HCT116 (cell line): ENCODE results near the gene GPR27. TPM values are rescaled to one million over a fixed set of nuclear protein-coding genes. Genes with fewer than 3 reads are reported as not detected.

Source experiments
- ATAC-seq: fragments of 200-7000 bp; cut with Tn5 transposase; 2 replicates; pipeline ENCODE4 v1.9.1; 2020; ENCODE audit warnings: mild to moderate bottlenecking, moderate library complexity
- BruUV-seq: library from RNA; stranded (reverse); fragments of 400-500 nt; replicated peaks from 2 replicates; lab custom pipeline; 2021; lab: Mats Ljungman, UMichigan
- CTCF ChIA-PET: fragments of 300-600 bp; sonication (Branson Sonifier 250); formaldehyde crosslinking; loops from one replicate; lab custom pipeline; 2021; ENCODE audit warnings: antibody characterized with exemption; lab: Charles Lee
- POLR2A ChIA-PET: fragments of 300-600, 350-600 bp; sonication (Branson Sonifier 250); formaldehyde crosslinking; loops from one replicate; lab custom pipeline; 2021; ENCODE audit warnings: antibody characterized with exemption; lab: Charles Lee
- RAD21 ChIA-PET, 2 experiments: fragments of 300-600 bp; sonication (Branson Sonifier 250); formaldehyde crosslinking; loops; one replicate each; lab custom pipeline; 2023; ENCODE audit warnings: low total read pairs in 2 of 2; ENCODE audit not compliant: uncharacterized antibody in 2 of 2, unreplicated experiment in 2 of 2, low non-redundant PET in 1 of 2; lab: Charles Lee
- DNase-seq: peaks from one replicate; pipeline ENCODE4 v3.0.0-alpha.2; 2010; ENCODE audit warnings: low read depth, low spot score
- H2AFZ ChIP-seq: fragments of 200-600 bp; shearing (Covaris generic), sonication (generic); 2 replicates; pipeline ENCODE4 v1.6.1; 2017; ENCODE audit warnings: low read depth, mixed run types, mixed read lengths, antibody characterized with exemption, low read length; ENCODE audit not compliant: poor library complexity, severe bottlenecking
- H3K27ac ChIP-seq: 2 replicates; pipeline ENCODE4 v1.5.1; 2012; ENCODE audit warnings: low read depth, low read length
- H3K27me3 ChIP-seq: fragments of 200-600 bp; sonication (generic); 2 replicates; pipeline ENCODE4 v1.6.1; 2016; ENCODE audit warnings: mixed run types, low read length, mixed read lengths; ENCODE audit not compliant: insufficient read depth
- H3K36me3 ChIP-seq, 2 experiments: fragments of 200-500 bp in 1 of 2; fragments of 200-600 bp in 1 of 2; sonication (Bioruptor generic) in 1 of 2; sonication (generic) in 1 of 2; 2 replicates each; pipeline versions ENCODE4 v1.5.1 to v1.6.1; 2014 to 2016; ENCODE audit warnings: low read length in 2 of 2, inconsistent platforms in 1 of 2, mixed read lengths in 1 of 2, mixed run types in 1 of 2; ENCODE audit not compliant: insufficient read depth in 2 of 2, control insufficient read depth in 1 of 2
- H3K4me1 ChIP-seq, 2 experiments: fragments of 200-600 bp in 1 of 2; sonication (generic) in 1 of 2; 2 replicates each; pipeline versions ENCODE4 v1.5.1 to v1.6.1; 2012 to 2017; ENCODE audit warnings: low read length in 2 of 2, inconsistent platforms in 1 of 2, mild to moderate bottlenecking in 1 of 2, mixed read lengths in 1 of 2, mixed run types in 1 of 2, moderate library complexity in 1 of 2; ENCODE audit not compliant: insufficient read depth in 2 of 2, control insufficient read depth in 1 of 2
- H3K4me2 ChIP-seq: fragments of 200-600 bp; sonication (generic); 2 replicates; pipeline ENCODE4 v1.6.1; 2017; ENCODE audit warnings: mixed run types, low read length, mixed read lengths
- H3K4me3 ChIP-seq, 2 experiments: fragments of 200-600 bp in 1 of 2; sonication (generic) in 1 of 2; replicated peaks in 1 of 2; 2 replicates each; pipeline ENCODE4 v1.5.1; 2011 to 2016; ENCODE audit warnings: low read length in 2 of 2, control low read depth in 1 of 2, low read depth in 1 of 2, mild to moderate bottlenecking in 1 of 2, mixed read lengths in 1 of 2, mixed run types in 1 of 2
- H3K79me2 ChIP-seq: fragments of 200-600 bp; sonication (generic); 2 replicates; pipeline ENCODE4 v1.6.1; 2017; ENCODE audit warnings: mild to moderate bottlenecking, mixed run types, low read length, moderate library complexity, mixed read lengths; ENCODE audit not compliant: insufficient read depth
- H3K9ac ChIP-seq: fragments of 200-600 bp; sonication (generic); 2 replicates; pipeline ENCODE4 v1.6.1; 2016; ENCODE audit warnings: low read length, mixed read lengths
- H3K9me2 ChIP-seq: fragments of 200-600 bp; sonication (generic), shearing (Covaris generic); 2 replicates; pipeline ENCODE4 v1.6.1; 2017; ENCODE audit warnings: mixed run types, mild to moderate bottlenecking, moderate library complexity; ENCODE audit not compliant: insufficient read depth
- H3K9me3 ChIP-seq, 2 experiments: fragments of 200-500 bp in 1 of 2; fragments of 200-600 bp in 1 of 2; sonication (Bioruptor generic) in 1 of 2; sonication (generic) in 1 of 2; 2 replicates each; pipeline ENCODE4 v1.6.1; 2014 to 2017; ENCODE audit warnings: low read length in 2 of 2, mixed read lengths in 2 of 2, inconsistent platforms in 1 of 2, low read depth in 1 of 2, mild to moderate bottlenecking in 1 of 2, mixed run types in 1 of 2, moderate library complexity in 1 of 2; ENCODE audit not compliant: control insufficient read depth in 1 of 2, insufficient read depth in 1 of 2
- H4K20me1 ChIP-seq: fragments of 200-600 bp; sonication (generic), shearing (Covaris generic); 2 replicates; pipeline ENCODE4 v1.6.1; 2017; ENCODE audit warnings: mixed run types, mild to moderate bottlenecking, moderate library complexity; ENCODE audit not compliant: insufficient read depth
- CEBPB ChIP-seq: IDR thresholded peaks from 2 replicates; pipeline ENCODE4 v1.6.1; 2012; ENCODE audit warnings: low read depth
- CTCF ChIP-seq, 3 experiments: fragments of 200-600 bp in 1 of 3; sonication (generic) in 1 of 3; IDR thresholded peaks in 2 of 3; conservative IDR thresholded peaks in 1 of 3; 2 replicates each; pipeline ENCODE4 v1.5.1; 2012 to 2017; ENCODE audit warnings: low read depth in 2 of 3, low read length in 2 of 3, antibody characterized with exemption in 1 of 3, borderline replicate concordance in 1 of 3, control low read depth in 1 of 3, mild to moderate bottlenecking in 1 of 3, mixed read lengths in 1 of 3, mixed run types in 1 of 3, moderate library complexity in 1 of 3; ENCODE audit not compliant: insufficient read depth in 1 of 3
- EGR1 ChIP-seq: IDR thresholded peaks from 2 replicates; pipeline ENCODE4 v1.6.1; 2012; ENCODE audit warnings: low read depth
- ELF1 ChIP-seq: IDR thresholded peaks from 2 replicates; pipeline ENCODE4 v1.6.1; 2012; ENCODE audit warnings: low read depth, borderline replicate concordance
- EZH2 ChIP-seq: fragments of 200-600 bp; sonication (generic); IDR thresholded peaks from 2 replicates; pipeline ENCODE4 v1.6.1; 2017; ENCODE audit warnings: antibody characterized with exemption, mixed run types
- POLR2AphosphoS5 ChIP-seq: IDR thresholded peaks from 2 replicates; pipeline ENCODE4 v1.6.1; 2011; ENCODE audit warnings: mild to moderate bottlenecking, low read depth, low read length, moderate library complexity
- RAD21 ChIP-seq: IDR thresholded peaks from 2 replicates; pipeline ENCODE4 v1.6.1; 2012; ENCODE audit warnings: low read depth, mild to moderate bottlenecking
- REST ChIP-seq: IDR thresholded peaks from 2 replicates; pipeline ENCODE4 v1.6.1; 2012; ENCODE audit warnings: low read depth
- SIN3A ChIP-seq: IDR thresholded peaks from 2 replicates; pipeline ENCODE4 v1.6.1; 2012; ENCODE audit warnings: low read depth
- TCF7L2 ChIP-seq: IDR thresholded peaks from 2 replicates; pipeline ENCODE4 v1.7.0; 2011; ENCODE audit warnings: borderline replicate concordance, inconsistent platforms; ENCODE audit not compliant: insufficient read depth, insufficient read length; ENCODE audit errors: extremely low read depth
- YY1 ChIP-seq: IDR thresholded peaks from 2 replicates; pipeline ENCODE4 v1.6.1; 2011; ENCODE audit warnings: low read length, low read depth, moderate library complexity, mild to moderate bottlenecking; ENCODE audit not compliant: insufficient replicate concordance; ENCODE audit errors: extremely low read depth
- ZNF274 ChIP-seq: fragments of 200-500 bp; sonication (Bioruptor generic); IDR thresholded peaks from 2 replicates; pipeline ENCODE4 v1.6.1; 2014; ENCODE audit warnings: mild to moderate bottlenecking, low read depth, low read length, inconsistent platforms
- intact Hi-C: fragments of 100-400 bp; cut with micrococcal nuclease; formaldehyde crosslinking; loops from 2 replicates; pipeline ENCODE4 v1.10.0; 2022
- total RNA-seq: library from RNA; stranded (reverse); gene quantifications from one replicate; pipeline ENCODE4 v1.2.1, GENCODE V29; 2021; ENCODE audit not compliant: unreplicated experiment
- TF ChIP-seq, protein P1 (sequence below): IDR thresholded peaks from 2 replicates; pipeline ENCODE4 v1.6.1; 2012
- TF ChIP-seq, protein P2 (sequence below): IDR thresholded peaks from 2 replicates; pipeline ENCODE4 v1.6.1; 2012

The GPR27 gene
- total RNA-seq, 1 experiment from 2014 or later: not detected

DNA sequence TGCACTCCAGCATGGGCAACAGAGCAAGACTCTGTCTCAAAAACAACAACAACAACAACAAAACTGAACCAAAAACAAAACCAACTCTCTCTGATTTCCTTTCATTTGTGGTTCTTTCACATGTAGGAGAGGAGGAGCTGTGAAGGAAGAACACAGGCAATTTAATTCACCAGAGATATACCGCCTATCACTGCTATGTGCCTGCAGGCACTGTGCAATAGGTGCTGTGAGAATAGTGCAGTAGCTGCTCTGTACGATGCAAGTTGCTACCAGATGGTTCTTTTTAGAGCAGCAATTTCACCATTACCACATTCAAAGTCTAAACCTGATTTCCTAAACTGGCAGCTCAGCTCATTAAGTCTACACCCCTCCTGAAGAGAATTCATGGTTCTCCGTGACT is 42.6 kb downstream of the GPR27 start:
- ChIA-PET POLR2A (no interaction called here), RAD21 (no interaction called here), CTCF (no interaction called here)
- H3K9me2 ChIP-seq: no peaks in the 10 kb centered on the region
- no peaks in the 10 kb centered on the region for H3K4me1 ChIP-seq
- DNase-seq (no peak), ATAC-seq (no peak)
- no peak overlapping the region for H3K9ac ChIP-seq
- TF ChIP-seq CTCF (IDR thresholded peaks at IDR 0.05 in 2 of 3, conservative IDR thresholded peaks at IDR 0.05 in 1 of 3; ENCODE audit: borderline replicate concordance in 1 of 3, insufficient read depth in 1 of 3, low read depth in 2 of 3, low read length in 2 of 3) (no peak), ZNF274 (no peak), CEBPB (no peak), REST (no peak), RAD21 (no peak), TCF7L2 (no peak), EZH2 (no peak), YY1 (no peak), ELF1 (no peak), EGR1 (no peak), SIN3A (no peak), POLR2AphosphoS5 (no peak)
- TF ChIP-seq, protein P1, sequence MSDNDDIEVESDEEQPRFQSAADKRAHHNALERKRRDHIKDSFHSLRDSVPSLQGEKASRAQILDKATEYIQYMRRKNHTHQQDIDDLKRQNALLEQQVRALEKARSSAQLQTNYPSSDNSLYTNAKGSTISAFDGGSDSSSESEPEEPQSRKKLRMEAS: no peak
- TF ChIP-seq, protein P2, sequence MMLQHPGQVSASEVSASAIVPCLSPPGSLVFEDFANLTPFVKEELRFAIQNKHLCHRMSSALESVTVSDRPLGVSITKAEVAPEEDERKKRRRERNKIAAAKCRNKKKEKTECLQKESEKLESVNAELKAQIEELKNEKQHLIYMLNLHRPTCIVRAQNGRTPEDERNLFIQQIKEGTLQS: no peak
- H3K9me3 ChIP-seq: no peaks in the 10 kb centered on the region
- H4K20me1 ChIP-seq: no peaks in the 10 kb centered on the region
- peaks cover 23% of the 10 kb centered on the region for H3K27me3 ChIP-seq
- no peak overlapping the region for H3K4me3 ChIP-seq
- no peaks in the 10 kb centered on the region for H3K36me3 ChIP-seq
- H3K79me2 ChIP-seq: no peaks in the 10 kb centered on the region
- no peak overlapping the region for H3K27ac ChIP-seq
- no TSS peak for BruUV-seq
- H3K4me2 ChIP-seq: no peak overlapping the region
- intact Hi-C loops: no loop called here
- no peak overlapping the region for H2AFZ ChIP-seq
